Stomach (tissue), 9 donors: ENCODE results near the gene GMDS. TPM values are rescaled to one million over a fixed set of nuclear protein-coding genes. Genes with fewer than 3 reads are reported as not detected.

Experiments
- DNase-seq, 2 donors: peaks; one replicate each; pipeline versions ENCODE4 v3.0.0 to v3.0.0-alpha.2; 2013 to 2019
- H3K27ac ChIP-seq, 5 donors: fragments of 200-600 bp in 4 of 5; sonication (generic) in 4 of 5; one replicate each; pipeline ENCODE4 v1.5.1; 2013 to 2019; ENCODE audit warnings: mild to moderate bottlenecking in 1 of 5, moderate library complexity in 1 of 5
- H3K27me3 ChIP-seq, 3 donors: fragments of 200-600 bp; sonication (generic); one replicate each; pipeline ENCODE4 v1.5.1; 2017 to 2019; ENCODE audit warnings: mixed run types in 1 of 3
- H3K36me3 ChIP-seq, 4 donors: fragments of 200-600 bp; sonication (generic); 1 replicate in 3 of 4; 2 replicates in 1 of 4; pipeline ENCODE4 v1.5.1; 2016 to 2019
- H3K4me1 ChIP-seq, 4 donors: fragments of 200-600 bp; sonication (generic); one replicate each; pipeline ENCODE4 v1.5.1; 2016 to 2019
- H3K4me3 ChIP-seq, 4 donors: fragments of 200-600 bp; sonication (generic) in 3 of 4; one replicate each; pipeline ENCODE4 v1.5.1; 2016 to 2019; ENCODE audit warnings: mild to moderate bottlenecking in 1 of 4
- H3K9me3 ChIP-seq, 4 donors: fragments of 200-600 bp; sonication (generic); one replicate each; pipeline ENCODE4 v1.5.1; 2016 to 2019
- EP300 ChIP-seq: sonication (generic); formaldehyde crosslinking; IDR thresholded peaks from one replicate; pipeline ENCODE4 v1.6.1; 2017; ENCODE audit warnings: antibody characterized with exemption
- POLR2A ChIP-seq, 4 donors: fragments of 450-650 bp; IDR thresholded peaks; one replicate each; pipeline ENCODE4 v1.6.1; 2016; ENCODE audit warnings: antibody characterized with exemption in 4 of 4, control low read depth in 2 of 4, mild to moderate bottlenecking in 1 of 4, moderate library complexity in 1 of 4
- POLR2AphosphoS5 ChIP-seq, 3 donors: sonication (generic); formaldehyde crosslinking; IDR thresholded peaks; one replicate each; pipeline ENCODE4 v1.6.1; 2016; ENCODE audit warnings: antibody characterized with exemption in 3 of 3
- WGBS, 5 donors: extraction: QIAGEN DNeasy Blood & Tissue Kit in 3 of 5; methylation state at CpG; one replicate each; pipeline versions ENCODE4 v1.1.5 to v1.1.7; 2013 to 2018; 5-methylcytosine and 5-hydroxymethylcytosine counted together
- intact Hi-C: fragments of 100-400 bp; cut with DNase I; formaldehyde crosslinking; loops from one replicate; pipeline ENCODE4 v1.15.1; 2023; ENCODE audit warnings: low total_unique reads
- polyA plus RNA-seq, 3 donors: library from polyadenylated mRNA; stranded (reverse); fragments of 200-250 nt; gene quantifications; one replicate each; pipeline ENCODE4 v1.2.3, GENCODE V29; 2013
- total RNA-seq, 5 donors: library from RNA; depleted of rRNA; stranded (reverse); fragments of >200 nt; gene quantifications; one replicate each; pipeline versions ENCODE4 v1.1.0 to v1.2.3, GENCODE V29; 2014 to 2016
- TF ChIP-seq, protein P1 (sequence below), 7 experiments: fragments of 450-650 bp in 4 of 7; fragments of 200-600 bp in 3 of 7; sonication (generic) in 3 of 7; IDR thresholded peaks; one replicate each; pipeline ENCODE4 v1.5.1; 2016 to 2019; ENCODE audit warnings: antibody characterized with exemption in 7 of 7, control low read depth in 2 of 7, mild to moderate bottlenecking in 1 of 7
- donor health status: healthy with polysubstance abuse.
- donor health status: Bipolar disorder and iron deficiency.
- donor health status: healthy.

Gene GMDS
- total and polyA plus RNA-seq, 8 donors: 83.7 to 262 (median 121) TPM

DNA sequence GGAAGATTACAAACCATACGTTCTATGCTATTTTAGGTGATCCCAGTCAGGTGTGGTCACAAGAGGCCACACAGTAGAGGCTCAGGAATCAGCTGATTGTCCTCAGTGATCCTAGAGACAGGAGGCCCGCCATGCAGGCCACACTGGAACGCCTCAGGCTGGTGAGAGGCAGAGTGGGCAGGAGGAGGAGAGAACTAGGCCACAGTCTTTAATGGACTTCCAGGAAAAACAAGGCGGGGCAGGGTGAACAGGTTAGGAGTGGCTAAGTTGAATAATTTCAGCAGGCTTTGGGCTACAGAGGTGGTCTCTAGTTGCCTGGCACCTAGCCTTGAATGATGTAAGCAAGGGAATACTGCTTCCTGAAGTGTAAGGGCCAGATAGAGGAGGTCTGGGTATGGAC, 101.2 kb downstream of the GMDS start:
- Histone ChIP-seq H3K9me3 (no peaks in the 10 kb centered on the region), H3K27ac (no peak overlapping the region), H3K4me3 (no peak overlapping the region), H3K27me3 (no peaks in the 10 kb centered on the region), H3K36me3 (no peaks in the 10 kb centered on the region), H3K4me1 (no peaks in the 10 kb centered on the region)
- intact Hi-C loops: no loop called here
- WGBS, 5 donors: 72 to 87% (median 78%) methylated on average over 4 of the region's 4 CpGs
- TF ChIP-seq EP300: no peak
- TF ChIP-seq POLR2AphosphoS5 (IDR thresholded peaks at IDR 0.05): no peak
- TF ChIP-seq POLR2A (IDR thresholded peaks at IDR 0.05): no peak
- TF ChIP-seq, protein P1, sequence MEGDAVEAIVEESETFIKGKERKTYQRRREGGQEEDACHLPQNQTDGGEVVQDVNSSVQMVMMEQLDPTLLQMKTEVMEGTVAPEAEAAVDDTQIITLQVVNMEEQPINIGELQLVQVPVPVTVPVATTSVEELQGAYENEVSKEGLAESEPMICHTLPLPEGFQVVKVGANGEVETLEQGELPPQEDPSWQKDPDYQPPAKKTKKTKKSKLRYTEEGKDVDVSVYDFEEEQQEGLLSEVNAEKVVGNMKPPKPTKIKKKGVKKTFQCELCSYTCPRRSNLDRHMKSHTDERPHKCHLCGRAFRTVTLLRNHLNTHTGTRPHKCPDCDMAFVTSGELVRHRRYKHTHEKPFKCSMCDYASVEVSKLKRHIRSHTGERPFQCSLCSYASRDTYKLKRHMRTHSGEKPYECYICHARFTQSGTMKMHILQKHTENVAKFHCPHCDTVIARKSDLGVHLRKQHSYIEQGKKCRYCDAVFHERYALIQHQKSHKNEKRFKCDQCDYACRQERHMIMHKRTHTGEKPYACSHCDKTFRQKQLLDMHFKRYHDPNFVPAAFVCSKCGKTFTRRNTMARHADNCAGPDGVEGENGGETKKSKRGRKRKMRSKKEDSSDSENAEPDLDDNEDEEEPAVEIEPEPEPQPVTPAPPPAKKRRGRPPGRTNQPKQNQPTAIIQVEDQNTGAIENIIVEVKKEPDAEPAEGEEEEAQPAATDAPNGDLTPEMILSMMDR (IDR thresholded peaks at IDR 0.05): no peak
- DNase-seq: no peak

DNA sequence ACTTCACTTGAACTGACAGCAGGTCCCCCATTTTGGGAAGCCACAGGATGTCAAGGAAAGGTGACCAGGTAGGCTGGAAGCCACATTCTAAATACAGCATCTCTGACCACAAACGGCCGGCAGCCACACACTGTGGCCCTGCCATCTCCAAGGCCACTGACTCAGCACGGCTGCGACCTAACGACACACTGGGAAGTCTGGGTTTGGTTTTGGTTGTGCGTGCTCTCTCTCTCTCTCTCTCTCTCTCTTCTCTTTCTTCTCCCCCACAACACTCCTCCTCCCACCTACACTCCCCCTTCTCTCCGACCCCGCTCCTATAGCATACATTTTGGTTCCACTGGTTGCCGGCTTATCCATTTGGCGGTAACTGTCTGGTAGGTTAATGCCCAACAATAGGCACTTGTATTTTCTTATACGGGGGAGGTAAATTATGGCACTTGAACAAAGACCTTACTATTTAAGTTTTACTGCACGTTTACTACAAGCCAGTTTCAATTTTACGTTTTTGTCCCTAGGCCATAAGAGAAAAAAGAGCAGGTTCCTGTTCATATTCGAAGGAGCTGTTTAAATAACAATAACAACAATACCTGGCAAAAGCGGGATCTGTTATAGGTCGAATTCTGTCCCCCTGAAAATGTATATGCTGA, 103.6 kb downstream of the GMDS start:
- H3K36me3 ChIP-seq: no peaks in the 10 kb centered on the region
- no peak overlapping the region for H3K4me3 ChIP-seq
- intact Hi-C loops: no loop called here
- no peaks in the 10 kb centered on the region for H3K4me1 ChIP-seq
- no peaks in the 10 kb centered on the region for H3K9me3 ChIP-seq
- H3K27ac ChIP-seq: no peak overlapping the region
- WGBS, 5 donors: 71 to 84% (median 80%) methylated on average over 16 of the region's 16 CpGs
- TF ChIP-seq, protein P1 (IDR thresholded peaks at IDR 0.05): no peak
- no peaks in the 10 kb centered on the region for H3K27me3 ChIP-seq
- DNase-seq: no peak

DNA sequence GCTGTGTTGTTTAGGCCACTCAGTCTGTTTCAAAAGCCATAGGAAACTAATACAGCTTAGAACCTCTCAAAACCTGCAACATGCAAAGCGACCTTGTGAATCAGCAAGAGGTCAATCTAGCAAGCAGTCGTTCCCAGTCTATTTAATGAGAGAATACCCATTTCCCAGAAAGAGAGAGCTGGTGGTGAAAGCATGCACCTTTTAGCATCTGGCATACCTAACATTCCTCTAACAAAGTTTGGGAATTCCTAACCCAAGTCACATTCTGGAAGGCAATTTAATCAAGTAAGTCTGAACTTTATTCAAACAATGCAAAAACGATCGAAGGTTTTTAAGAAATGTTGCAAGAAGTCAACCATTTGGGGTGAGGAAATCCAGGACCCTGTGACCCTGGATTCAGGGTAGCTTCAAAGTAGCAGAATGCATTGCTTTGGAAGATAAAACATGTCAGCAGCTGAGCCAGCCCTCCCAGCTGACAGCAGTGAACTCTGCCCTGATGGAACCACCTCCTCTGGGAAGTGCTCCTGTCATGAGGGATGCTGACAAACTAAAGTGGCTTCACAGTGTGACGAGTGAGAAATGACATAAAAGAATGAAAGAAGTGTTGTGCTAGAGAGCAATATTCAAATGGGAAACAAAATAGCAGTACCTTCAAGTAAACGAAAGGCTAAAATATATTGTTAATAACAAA, 104.8 kb downstream of the GMDS start:
- DNase-seq: no peak
- Histone ChIP-seq H3K36me3 (no peaks in the 10 kb centered on the region), H3K27ac (no peak overlapping the region), H3K9me3 (no peaks in the 10 kb centered on the region), H3K4me1 (no peaks in the 10 kb centered on the region), H3K27me3 (no peaks in the 10 kb centered on the region), H3K4me3 (no peak overlapping the region)
- TF ChIP-seq, protein P1 (IDR thresholded peaks at IDR 0.05): no peak
- no peak for TF ChIP-seq POLR2A (IDR thresholded peaks at IDR 0.05)
- no peak for TF ChIP-seq POLR2AphosphoS5 (IDR thresholded peaks at IDR 0.05)
- no peak for TF ChIP-seq EP300
- WGBS, 5 donors: 81 to 85% (median 82%) methylated on average over 6 of the region's 6 CpGs
- intact Hi-C loops: no loop called here

- no peaks in the 10 kb centered on the region for H3K27me3 ChIP-seq
- intact Hi-C loops: no loop called here
Observed at GRCh38 chr6:2135401-2135800, 110.0 kb downstream of the GMDS start.

More at GRCh38 chr6:2135401-2135800, 110.0 kb downstream of the GMDS start:
- Histone ChIP-seq H3K27ac (no peak overlapping the region), H3K4me3 (no peak overlapping the region), H3K9me3 (no peaks in the 10 kb centered on the region), H3K36me3 (no peaks in the 10 kb centered on the region), H3K4me1 (peaks cover 0 to 39% (median 23%) of the 10 kb centered on the region in 4 donors)
- no peak for DNase-seq
- WGBS, 5 donors: 95 to 100% (median 98%) methylated on average over 2 of the region's 2 CpGs
- TF ChIP-seq EP300 (no peak), POLR2A (IDR thresholded peaks at IDR 0.05) (no peak), POLR2AphosphoS5 (IDR thresholded peaks at IDR 0.05) (no peak)
- TF ChIP-seq, protein P1 (IDR thresholded peaks at IDR 0.05): no peak
